Rectal smooth muscle tissue (tissue), 1 donor: ENCODE data around the gene WRAP73.

Source experiments
- H3K27ac ChIP-seq: one replicate; pipeline ENCODE4 v1.7.0; 2013; ENCODE audit warnings: low read depth, low read length, inconsistent platforms
- H3K27me3 ChIP-seq: one replicate; pipeline ENCODE4 v1.7.0; 2013; ENCODE audit warnings: low read length; ENCODE audit not compliant: control insufficient read depth, insufficient read depth
- H3K36me3 ChIP-seq: one replicate; pipeline ENCODE4 v1.7.0; 2013; ENCODE audit warnings: low read length; ENCODE audit not compliant: control insufficient read depth, insufficient read depth
- H3K4me1 ChIP-seq: one replicate; pipeline ENCODE4 v1.7.0; 2013; ENCODE audit warnings: low read length; ENCODE audit not compliant: control insufficient read depth, insufficient read depth
- H3K4me3 ChIP-seq: one replicate; pipeline ENCODE4 v1.7.0; 2013; ENCODE audit warnings: low read length
- H3K9ac ChIP-seq: one replicate; pipeline ENCODE4 v1.7.0; 2013; ENCODE audit warnings: low read length

WRAP73 gene

GRCh38 chr1:3634059-3634800 is 15.7 kb downstream of the WRAP73 start:
- Histone ChIP-seq H3K9ac (no peak overlapping the region), H3K4me3 (no peak overlapping the region), H3K27me3 (no peaks in the 10 kb centered on the region), H3K4me1 (no peaks in the 10 kb centered on the region), H3K27ac (no peak overlapping the region), H3K36me3 (peaks cover 17% of the 10 kb centered on the region)

- Histone ChIP-seq H3K4me3 (no peak overlapping the region), H3K36me3 (peaks cover 23% of the 10 kb centered on the region), H3K27ac (no peak overlapping the region), H3K4me1 (no peaks in the 10 kb centered on the region), H3K27me3 (no peaks in the 10 kb centered on the region), H3K9ac (no peak overlapping the region)
Observed at GRCh38 chr1:3633344-3634058, 16.4 kb downstream of the WRAP73 start.

- H3K36me3 ChIP-seq: peaks cover 25% of the 10 kb centered on the region
- no peak overlapping the region for H3K4me3 ChIP-seq
- H3K27me3 ChIP-seq: no peaks in the 10 kb centered on the region
- H3K9ac ChIP-seq: no peak overlapping the region
- no peaks in the 10 kb centered on the region for H3K4me1 ChIP-seq
- no peak overlapping the region for H3K27ac ChIP-seq
Observed at GRCh38 chr1:3632716-3633343, 17.1 kb downstream of the WRAP73 start.

- Histone ChIP-seq H3K4me3 (no peak overlapping the region), H3K27me3 (no peaks in the 10 kb centered on the region), H3K4me1 (no peaks in the 10 kb centered on the region), H3K27ac (no peak overlapping the region), H3K36me3 (peaks cover 29% of the 10 kb centered on the region), H3K9ac (no peak overlapping the region)
Observed at GRCh38 chr1:3632298-3632697, 17.6 kb downstream of the WRAP73 start.

GRCh38 chr1:3631320-3632260 is 18.3 kb downstream of the WRAP73 start:
- H3K9ac ChIP-seq: no peak overlapping the region
- no peak overlapping the region for H3K27ac ChIP-seq
- H3K4me3 ChIP-seq: no peak overlapping the region
- no peaks in the 10 kb centered on the region for H3K4me1 ChIP-seq
- peaks cover 30% of the 10 kb centered on the region for H3K36me3 ChIP-seq
- H3K27me3 ChIP-seq: no peaks in the 10 kb centered on the region

- Histone ChIP-seq H3K27me3 (no peaks in the 10 kb centered on the region), H3K36me3 (peaks cover 30% of the 10 kb centered on the region), H3K9ac (no peak overlapping the region), H3K27ac (no peak overlapping the region), H3K4me3 (no peak overlapping the region), H3K4me1 (no peaks in the 10 kb centered on the region)
Observed at GRCh38 chr1:3630914-3631313, 19.0 kb downstream of the WRAP73 start.

- Histone ChIP-seq H3K36me3 (peaks cover 28% of the 10 kb centered on the region), H3K4me1 (peaks cover 5% of the 10 kb centered on the region), H3K27ac (no peak overlapping the region), H3K4me3 (no peak overlapping the region), H3K27me3 (no peaks in the 10 kb centered on the region), H3K9ac (no peak overlapping the region)
Observed at GRCh38 chr1:3630161-3630611, 19.7 kb downstream of the WRAP73 start.

GRCh38 chr1:3629561-3630160 is 20.2 kb downstream of the WRAP73 start:
- Histone ChIP-seq H3K9ac (no peak overlapping the region), H3K36me3 (peaks cover 23% of the 10 kb centered on the region), H3K27me3 (no peaks in the 10 kb centered on the region), H3K27ac (no peak overlapping the region), H3K4me3 (no peak overlapping the region), H3K4me1 (peaks cover 5% of the 10 kb centered on the region)

GRCh38 chr1:3628445-3628844 is 21.5 kb downstream of the WRAP73 start:
- no peak overlapping the region for H3K27ac ChIP-seq
- peaks cover 9% of the 10 kb centered on the region for H3K4me1 ChIP-seq
- peaks cover 23% of the 10 kb centered on the region for H3K36me3 ChIP-seq
- no peak overlapping the region for H3K9ac ChIP-seq
- no peak overlapping the region for H3K4me3 ChIP-seq
- H3K27me3 ChIP-seq: no peaks in the 10 kb centered on the region

GRCh38 chr1:3627515-3628253 is 22.2 kb downstream of the WRAP73 start:
- H3K9ac ChIP-seq: no peak overlapping the region
- no peak overlapping the region for H3K4me3 ChIP-seq
- H3K4me1 ChIP-seq: peaks cover 16% of the 10 kb centered on the region
- H3K36me3 ChIP-seq: peaks cover 23% of the 10 kb centered on the region
- H3K27ac ChIP-seq: no peak overlapping the region
- no peaks in the 10 kb centered on the region for H3K27me3 ChIP-seq

- Histone ChIP-seq H3K4me1 (peaks cover 16% of the 10 kb centered on the region), H3K9ac (no peak overlapping the region), H3K36me3 (peaks cover 23% of the 10 kb centered on the region), H3K27ac (no peak overlapping the region), H3K27me3 (no peaks in the 10 kb centered on the region), H3K4me3 (peak overlapping the region; percentile 75)
Observed at GRCh38 chr1:3626025-3626424, 23.9 kb downstream of the WRAP73 start.
